GM12878 (cell line): ENCODE measurements around the gene NOD2.

Experiments used
- BCL11A ChIP-seq: IDR thresholded peaks from 2 replicates; pipeline ENCODE4 v1.6.1; 2011; ENCODE audit warnings: low read depth, low read length
- CTCF ChIP-seq, 3 experiments: IDR thresholded peaks in 2 of 3; conservative IDR thresholded peaks in 1 of 3; 2 replicates each; pipeline ENCODE4 v1.5.1; 2011; ENCODE audit warnings: low read depth in 3 of 3, low read length in 3 of 3, mild to moderate bottlenecking in 3 of 3, control low read depth in 2 of 3, moderate library complexity in 2 of 3, inconsistent platforms in 1 of 3, mixed read lengths in 1 of 3; ENCODE audit not compliant: control insufficient read depth in 2 of 3, insufficient read depth in 1 of 3; ENCODE audit errors: extremely low read depth in 1 of 3
- E2F8 ChIP-seq: fragments of 450-650 bp; IDR thresholded peaks from 2 replicates; pipeline ENCODE4 v1.6.1; 2018; ENCODE audit warnings: mild to moderate bottlenecking, low read depth, moderate library complexity; ENCODE audit not compliant: partially characterized antibody
- EED ChIP-seq: sonication (generic); IDR thresholded peaks from 2 replicates; pipeline ENCODE4 v1.6.1; 2016; ENCODE audit warnings: antibody characterized with exemption, low read depth
- EP300 ChIP-seq, 2 experiments: fragments of 150-350 bp in 1 of 2; IDR thresholded peaks; 2 replicates each; pipeline ENCODE4 v1.6.1; 2011 to 2012; ENCODE audit warnings: low read depth in 2 of 2, low read length in 2 of 2, borderline replicate concordance in 1 of 2, improper control_type of control experiment in 1 of 2, inconsistent platforms in 1 of 2; ENCODE audit not compliant: control insufficient read depth in 1 of 2
- HCFC1 ChIP-seq: fragments of 150-350 bp; IDR thresholded peaks from 2 replicates; pipeline ENCODE4 v1.6.1; 2014; ENCODE audit warnings: low read length
- KDM1A ChIP-seq: fragments of 200-600 bp; sonication (generic); IDR thresholded peaks from 2 replicates; pipeline ENCODE4 v1.6.1; 2016; ENCODE audit warnings: borderline replicate concordance
- POLR2A ChIP-seq: IDR thresholded peaks from 2 replicates; pipeline ENCODE4 v1.6.1; 2011; ENCODE audit warnings: low read depth, mild to moderate bottlenecking, low read length
- POLR2AphosphoS5 ChIP-seq: IDR thresholded peaks from 2 replicates; pipeline ENCODE4 v1.6.1; 2011; ENCODE audit warnings: mild to moderate bottlenecking, low read length, inconsistent platforms
- RAD21 ChIP-seq: IDR thresholded peaks from 2 replicates; pipeline ENCODE4 v1.6.1; 2011; ENCODE audit warnings: mild to moderate bottlenecking, low read depth, low read length, moderate library complexity; ENCODE audit not compliant: insufficient read depth
- SIX5 ChIP-seq: IDR thresholded peaks from 2 replicates; pipeline ENCODE4 v1.6.1; 2011; ENCODE audit warnings: mild to moderate bottlenecking, low read depth, low read length, moderate library complexity; ENCODE audit not compliant: severe bottlenecking
- USF1 ChIP-seq: IDR thresholded peaks from 2 replicates; pipeline ENCODE4 v1.6.1; 2011; ENCODE audit warnings: borderline replicate concordance, low read depth, mild to moderate bottlenecking, moderate library complexity, mixed read lengths, low read length; ENCODE audit not compliant: insufficient read depth; ENCODE audit errors: extremely low read length
- YY1 ChIP-seq: IDR thresholded peaks from 2 replicates; pipeline ENCODE4 v1.6.1; 2011; ENCODE audit warnings: low read depth, mild to moderate bottlenecking, low read length

- TF ChIP-seq CTCF (IDR thresholded peaks at IDR 0.05 in 2 of 3, conservative IDR thresholded peaks at IDR 0.05 in 1 of 3; ENCODE audit: control insufficient read depth in 2 of 3, extremely low read depth in 1 of 3, insufficient read depth in 1 of 3, low read depth in 3 of 3, low read length in 3 of 3) = no peak
- no peak for TF ChIP-seq SIX5
- TF ChIP-seq POLR2AphosphoS5 = no peak
- no peak for TF ChIP-seq HCFC1
- no peak for TF ChIP-seq EP300 (IDR thresholded peaks at IDR 0.05; ENCODE audit: borderline replicate concordance in 1 of 2, control insufficient read depth in 1 of 2, low read depth in 2 of 2, low read length in 2 of 2)
- no peak for TF ChIP-seq USF1
- TF ChIP-seq KDM1A = no peak
- no peak for TF ChIP-seq YY1
- TF ChIP-seq POLR2A = no peak
- no peak for TF ChIP-seq E2F8
- TF ChIP-seq EED = no peak
- no peak for TF ChIP-seq BCL11A
- no peak for TF ChIP-seq RAD21
These were observed 19.6 kb downstream of the NOD2 start for GRCh38 chr16:50712956-50713355.
